Mononuclear cell (primary cell): ENCODE data around the gene GABPB2. TPM values are rescaled to one million over a fixed set of nuclear protein-coding genes. Genes with fewer than 3 reads are reported as not detected.

Source experiments
- H3K27me3 ChIP-seq: 2 replicates; pipeline ENCODE4 v1.6.0; 2011; ENCODE audit warnings: low read length, control low read depth; ENCODE audit not compliant: insufficient read depth
- H3K4me1 ChIP-seq: 2 replicates; pipeline ENCODE4 v1.5.1; 2011; ENCODE audit warnings: mild to moderate bottlenecking, low read length, control low read depth; ENCODE audit not compliant: insufficient read depth
- H3K4me3 ChIP-seq: 2 replicates; pipeline ENCODE4 v1.5.1; 2011; ENCODE audit warnings: mild to moderate bottlenecking, low read length, moderate library complexity
- H3K9me3 ChIP-seq: 2 replicates; pipeline ENCODE4 v1.5.1; 2011; ENCODE audit warnings: low read depth, mild to moderate bottlenecking, control low read depth, low read length
- total RNA-seq: library from RNA; depleted of rRNA; stranded (reverse); fragments of >200 nt; gene quantifications from one replicate; pipeline ENCODE4 v1.2.3, GENCODE V29; 2012

The GABPB2 gene
- 22.0 TPM for total RNA-seq

- H3K27me3 ChIP-seq: no peaks in the 10 kb centered on the region
- peak within 1 kb of the TSS; percentile 77 for H3K4me3 ChIP-seq
- no peaks in the 10 kb centered on the region for H3K9me3 ChIP-seq
- H3K4me1 ChIP-seq: peaks cover 18% of the 10 kb centered on the region
These were observed at the start of gene GABPB2 for GRCh38 chr1:151070474-151071276. GABPB2 (plus strand) TSS chr1:151070761; CDS start chr1:151088190, 17,429 bp downstream.

GRCh38 chr1:151024540-151025146 is 45.9 kb upstream of the GABPB2 start:
- Histone ChIP-seq H3K4me1 (peaks cover 7% of the 10 kb centered on the region), H3K27me3 (no peaks in the 10 kb centered on the region), H3K4me3 (no peak overlapping the region), H3K9me3 (no peaks in the 10 kb centered on the region)

- no peaks in the 10 kb centered on the region for H3K27me3 ChIP-seq
- H3K4me1 ChIP-seq: peaks cover 7% of the 10 kb centered on the region
- H3K9me3 ChIP-seq: no peaks in the 10 kb centered on the region
- no peak overlapping the region for H3K4me3 ChIP-seq
These were observed 44.1 kb upstream of the GABPB2 start for GRCh38 chr1:151026460-151026859.

- Histone ChIP-seq H3K4me3 (no peak overlapping the region), H3K4me1 (no peaks in the 10 kb centered on the region), H3K27me3 (no peaks in the 10 kb centered on the region), H3K9me3 (no peaks in the 10 kb centered on the region)
These were observed 38.4 kb upstream of the GABPB2 start for GRCh38 chr1:151032164-151032563.

- no peaks in the 10 kb centered on the region for H3K27me3 ChIP-seq
- H3K4me1 ChIP-seq: no peaks in the 10 kb centered on the region
- no peaks in the 10 kb centered on the region for H3K9me3 ChIP-seq
- H3K4me3 ChIP-seq: no peak overlapping the region
These were observed 35.4 kb upstream of the GABPB2 start for GRCh38 chr1:151035167-151035566.

GRCh38 chr1:151036356-151036755 is 34.2 kb upstream of the GABPB2 start, which contains the start of gene BNIPL:
BNIPL (plus strand) TSS chr1:151036586; CDS start chr1:151036726, 140 bp downstream.
- H3K4me3 ChIP-seq: no peak within 1 kb of the TSS
- H3K27me3 ChIP-seq: no peaks in the 10 kb centered on the region
- H3K4me1 ChIP-seq: no peaks in the 10 kb centered on the region
- no peaks in the 10 kb centered on the region for H3K9me3 ChIP-seq

- Histone ChIP-seq H3K4me1 (no peaks in the 10 kb centered on the region), H3K9me3 (no peaks in the 10 kb centered on the region), H3K27me3 (no peaks in the 10 kb centered on the region), H3K4me3 (no peak overlapping the region)
These were observed 33.5 kb upstream of the GABPB2 start for GRCh38 chr1:151037032-151037431.

- Histone ChIP-seq H3K9me3 (no peaks in the 10 kb centered on the region), H3K4me3 (no peak overlapping the region), H3K27me3 (no peaks in the 10 kb centered on the region), H3K4me1 (no peaks in the 10 kb centered on the region)
These were observed 31.0 kb upstream of the GABPB2 start for GRCh38 chr1:151039521-151039920.

- Histone ChIP-seq H3K4me1 (peaks cover 15% of the 10 kb centered on the region), H3K9me3 (no peaks in the 10 kb centered on the region), H3K27me3 (no peaks in the 10 kb centered on the region), H3K4me3 (no peak overlapping the region)
These were observed 27.4 kb upstream of the GABPB2 start for GRCh38 chr1:151043163-151043562.

- H3K27me3 ChIP-seq: no peaks in the 10 kb centered on the region
- peaks cover 38% of the 10 kb centered on the region for H3K4me1 ChIP-seq
- peak within 1 kb of the TSS; percentile 58 for H3K4me3 ChIP-seq
- H3K9me3 ChIP-seq: no peaks in the 10 kb centered on the region
These were observed 23.0 kb upstream of the GABPB2 start, which contains the start of gene C1orf56 for GRCh38 chr1:151047591-151047924. C1orf56 (plus strand) TSS chr1:151047751; CDS start chr1:151047848, 97 bp downstream.

GRCh38 chr1:151047925-151048644 is 22.5 kb upstream of the GABPB2 start:
- Histone ChIP-seq H3K4me1 (peaks cover 43% of the 10 kb centered on the region), H3K4me3 (peak overlapping the region; percentile 58), H3K27me3 (no peaks in the 10 kb centered on the region), H3K9me3 (no peaks in the 10 kb centered on the region)

GRCh38 chr1:151048645-151049032 is 21.9 kb upstream of the GABPB2 start:
- H3K4me3 ChIP-seq: peak overlapping the region; percentile 58

GRCh38 chr1:151049458-151049857 is 21.1 kb upstream of the GABPB2 start:
- H3K4me1 ChIP-seq: peaks cover 55% of the 10 kb centered on the region
- no peak overlapping the region for H3K4me3 ChIP-seq
- no peaks in the 10 kb centered on the region for H3K9me3 ChIP-seq
- no peaks in the 10 kb centered on the region for H3K27me3 ChIP-seq

More at GRCh38 chr1:151048645-151049032, 21.9 kb upstream of the GABPB2 start:
- H3K9me3 ChIP-seq: no peaks in the 10 kb centered on the region
- H3K27me3 ChIP-seq: no peaks in the 10 kb centered on the region
- H3K4me1 ChIP-seq: peaks cover 47% of the 10 kb centered on the region

- H3K27me3 ChIP-seq: no peaks in the 10 kb centered on the region
- H3K4me1 ChIP-seq: peaks cover 62% of the 10 kb centered on the region
- H3K9me3 ChIP-seq: no peaks in the 10 kb centered on the region
- H3K4me3 ChIP-seq: no peak overlapping the region
These were observed 20.4 kb upstream of the GABPB2 start for GRCh38 chr1:151050051-151050688.
